ENCODE results near the gene RGR. TPM values are rescaled to one million over a fixed set of nuclear protein-coding genes. Genes with fewer than 3 reads are reported as not detected.

RGR gene
- total RNA-seq, 1 experiment from 2014 or later: not detected

GRCh38 chr10:84269162-84269561 is 24.3 kb downstream of the RGR start:
- CTCF ChIA-PET: interaction anchor here (1.2 to 7.0 kb wide), 2 partner anchors 32 to 268 kb away, joined by 3 to 261 read pairs; no protein-coding TSS in a partner anchor

GRCh38 chr10:84269773-84270172 is 24.9 kb downstream of the RGR start:
- Mint-ChIP-seq H3K9me3 (no peaks in the 10 kb centered on the region), H3K4me1 (peaks cover 14% of the 10 kb centered on the region), H3K27me3 (ENCODE audit: low read depth) (peaks cover 10% of the 10 kb centered on the region), H3K27ac (no peak overlapping the region), H3K36me3 (no peaks in the 10 kb centered on the region), H3K4me3 (no peak overlapping the region)
- CTCF ChIA-PET: interaction anchor here (1.2 to 7.0 kb wide), 2 partner anchors 33 to 268 kb away, joined by 3 to 261 read pairs; no protein-coding TSS in a partner anchor
- DNase-seq (ENCODE audit: low spot score): no peak
- TF ChIP-seq HMGXB4 (CRISPR knock-in tag; IDR thresholded peaks at IDR 0.05) (no peak), FOXP1 (CRISPR knock-in tag; IDR thresholded peaks at IDR 0.05; ENCODE audit: borderline replicate concordance) (no peak), NFYB (CRISPR knock-in tag; conservative IDR thresholded peaks at IDR 0.05; ENCODE audit: low read depth) (no peak), GABPB1 (CRISPR knock-in tag; IDR thresholded peaks at IDR 0.05) (no peak), ZBTB21 (CRISPR knock-in tag; IDR thresholded peaks at IDR 0.05; ENCODE audit: borderline replicate concordance) (no peak), ZBTB43 (CRISPR knock-in tag; IDR thresholded peaks at IDR 0.05) (no peak), ZNF281 (CRISPR knock-in tag; IDR thresholded peaks at IDR 0.05) (no peak), CREB1 (CRISPR knock-in tag; IDR thresholded peaks at IDR 0.05) (no peak), ESRRA (CRISPR knock-in tag; IDR thresholded peaks at IDR 0.05; ENCODE audit: borderline replicate concordance) (no peak), SMAD4 (CRISPR knock-in tag; IDR thresholded peaks at IDR 0.05) (no peak), ZSCAN18 (CRISPR knock-in tag; IDR thresholded peaks at IDR 0.05) (no peak), SOX15 (CRISPR knock-in tag; IDR thresholded peaks at IDR 0.05) (no peak), FOXJ3 (CRISPR knock-in tag; IDR thresholded peaks at IDR 0.05; ENCODE audit: borderline replicate concordance) (no peak)
- POLR2A ChIA-PET: no interaction called here
- no peak for ATAC-seq

More at GRCh38 chr10:84269162-84269561, 24.3 kb downstream of the RGR start:
- DNase-seq (ENCODE audit: low spot score) (no peak), ATAC-seq (no peak)
- no peak overlapping the region for H3K4me3 Mint-ChIP-seq
- TF ChIP-seq IRF2 (CRISPR knock-in tag; IDR thresholded peaks at IDR 0.05; ENCODE audit: borderline replicate concordance, low read depth): no peak
- TF ChIP-seq SOX15 (CRISPR knock-in tag; IDR thresholded peaks at IDR 0.05): no peak
- TF ChIP-seq SMAD4 (CRISPR knock-in tag; IDR thresholded peaks at IDR 0.05): no peak
- H3K27me3 Mint-ChIP-seq (ENCODE audit: low read depth): peaks cover 10% of the 10 kb centered on the region
- H3K36me3 Mint-ChIP-seq: no peaks in the 10 kb centered on the region
- H3K27ac Mint-ChIP-seq: no peak overlapping the region
- POLR2A ChIA-PET: no interaction called here
- no peaks in the 10 kb centered on the region for H3K9me3 Mint-ChIP-seq
- H3K4me1 Mint-ChIP-seq: peaks cover 15% of the 10 kb centered on the region

GRCh38 chr10:84270708-84271107 is 25.9 kb downstream of the RGR start:
- DNase-seq (ENCODE audit: low spot score) (no peak), ATAC-seq (no peak)
- no peak overlapping the region for H3K4me3 Mint-ChIP-seq
- no peaks in the 10 kb centered on the region for H3K36me3 Mint-ChIP-seq
- peaks cover 9% of the 10 kb centered on the region for H3K4me1 Mint-ChIP-seq
- H3K9me3 Mint-ChIP-seq: no peaks in the 10 kb centered on the region
- no peak overlapping the region for H3K27ac Mint-ChIP-seq
- H3K27me3 Mint-ChIP-seq (ENCODE audit: low read depth): peaks cover 5% of the 10 kb centered on the region
- ChIA-PET CTCF (interaction anchor here (7.0 kb wide), 1 partner anchor 267 kb away, joined by 261 read pairs; no protein-coding TSS in a partner anchor), POLR2A (no interaction called here)
- no peak for TF ChIP-seq ETV6 (CRISPR knock-in tag; IDR thresholded peaks at IDR 0.05)
- TF ChIP-seq ZNF232 (CRISPR knock-in tag; IDR thresholded peaks at IDR 0.05): no peak
- no peak for TF ChIP-seq SMAD3 (CRISPR knock-in tag; IDR thresholded peaks at IDR 0.05; ENCODE audit: borderline replicate concordance)
- TF ChIP-seq CBFB (CRISPR knock-in tag; IDR thresholded peaks at IDR 0.05; ENCODE audit: low read depth): no peak
- TF ChIP-seq OVOL2 (CRISPR knock-in tag; IDR thresholded peaks at IDR 0.05; ENCODE audit: borderline replicate concordance): no peak
- TF ChIP-seq ZNF281 (CRISPR knock-in tag; IDR thresholded peaks at IDR 0.05): no peak
- no peak for TF ChIP-seq ZNF317 (CRISPR knock-in tag; IDR thresholded peaks at IDR 0.05; ENCODE audit: borderline replicate concordance, low read depth)
- TF ChIP-seq SP1 (CRISPR knock-in tag; conservative IDR thresholded peaks at IDR 0.05): no peak

Data from WTC11 (cell line).